ENCODE results near the gene TEP1. TPM values are rescaled to one million over a fixed set of nuclear protein-coding genes. Genes with fewer than 3 reads are reported as not detected.
A peak's percentile ranks its signal among the peaks of the same experiment; 100 is the strongest.

Gene TEP1
- total and polyA plus RNA-seq, 2 of the 13 experiments (the other 11 are each of a cell fraction or from before 2014, with no cell fraction given), result 11.0 to 12.8 TPM

DNA sequence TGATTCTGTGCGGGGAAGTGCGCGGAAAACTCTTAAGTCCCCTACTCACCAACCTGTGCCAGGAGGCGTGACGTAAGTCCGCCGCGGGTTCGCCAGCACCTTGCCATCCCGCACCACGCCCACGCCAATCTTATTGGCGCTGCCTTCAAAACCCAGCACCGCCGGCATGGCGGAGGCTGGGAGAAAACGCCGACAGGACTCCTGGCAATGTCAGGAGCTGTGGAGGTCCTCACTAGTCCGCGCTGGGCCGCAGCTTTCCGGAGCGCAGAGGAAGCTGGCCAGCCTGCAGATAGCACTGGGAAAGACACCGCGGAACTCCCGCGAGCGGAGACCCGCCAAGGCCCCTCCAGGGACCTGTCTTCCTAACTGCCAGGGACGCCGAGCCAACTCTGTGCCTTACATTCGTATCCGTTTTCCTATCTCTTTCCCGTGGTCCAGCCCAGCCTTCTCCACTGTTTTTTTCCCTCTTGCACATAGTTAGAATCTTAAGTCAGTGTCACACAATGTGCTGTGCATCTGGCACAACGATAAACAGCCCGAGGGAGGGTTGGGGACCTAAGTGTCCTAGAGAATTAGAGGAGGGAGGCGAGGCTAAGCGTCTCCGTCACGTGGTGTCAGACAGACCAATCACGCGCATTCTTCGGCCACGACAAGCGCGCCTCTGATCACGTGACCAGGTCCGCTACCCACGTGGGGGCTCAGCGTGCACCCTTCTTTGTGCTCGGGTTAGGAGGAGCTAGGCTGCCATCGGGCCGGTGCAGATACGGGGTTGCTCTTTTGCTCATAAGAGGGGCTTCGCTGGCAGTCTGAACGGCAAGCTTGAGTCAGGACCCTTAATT, 41.4 kb upstream of the TEP1 start, which contains the start of the genes APEX1 and OSGEP (continued):
- TF ChIP-seq SNAPC2 (CRISPR knock-in tag; IDR thresholded peaks at IDR 0.05) (peak; percentile 77; the same call in 1 of the 2 replicates), POLR2G (IDR thresholded peaks at IDR 0.05; ENCODE audit: low read depth, low read length) (peak; percentile 95), ZNF652 (CRISPR knock-in tag; IDR thresholded peaks at IDR 0.05; ENCODE audit: borderline replicate concordance, low read depth) (peak; percentile 51; the same call in 1 of the 2 replicates), NFE2L2 (IDR thresholded peaks at IDR 0.05; ENCODE audit: low read length) (no peak), MTF2 (CRISPR knock-in tag; IDR thresholded peaks at IDR 0.05; ENCODE audit: borderline replicate concordance) (no peak), RELA (CRISPR knock-in tag; IDR thresholded peaks at IDR 0.05) (no peak), MAFF (IDR thresholded peaks at IDR 0.05; ENCODE audit: low read depth, low read length) (no peak), NAIF1 (CRISPR knock-in tag; IDR thresholded peaks at IDR 0.05; ENCODE audit: borderline replicate concordance) (no peak), ZNF598 (CRISPR knock-in tag; IDR thresholded peaks at IDR 0.05; ENCODE audit: borderline replicate concordance) (peak; percentile 93), SRY (CRISPR knock-in tag; IDR thresholded peaks at IDR 0.05) (no peak; the same call in 1 of the 2 replicates), CBX1 (IDR thresholded peaks at IDR 0.05; ENCODE audit: low read depth) (peak; percentile 96)
- TF ChIP-seq, protein P1, sequence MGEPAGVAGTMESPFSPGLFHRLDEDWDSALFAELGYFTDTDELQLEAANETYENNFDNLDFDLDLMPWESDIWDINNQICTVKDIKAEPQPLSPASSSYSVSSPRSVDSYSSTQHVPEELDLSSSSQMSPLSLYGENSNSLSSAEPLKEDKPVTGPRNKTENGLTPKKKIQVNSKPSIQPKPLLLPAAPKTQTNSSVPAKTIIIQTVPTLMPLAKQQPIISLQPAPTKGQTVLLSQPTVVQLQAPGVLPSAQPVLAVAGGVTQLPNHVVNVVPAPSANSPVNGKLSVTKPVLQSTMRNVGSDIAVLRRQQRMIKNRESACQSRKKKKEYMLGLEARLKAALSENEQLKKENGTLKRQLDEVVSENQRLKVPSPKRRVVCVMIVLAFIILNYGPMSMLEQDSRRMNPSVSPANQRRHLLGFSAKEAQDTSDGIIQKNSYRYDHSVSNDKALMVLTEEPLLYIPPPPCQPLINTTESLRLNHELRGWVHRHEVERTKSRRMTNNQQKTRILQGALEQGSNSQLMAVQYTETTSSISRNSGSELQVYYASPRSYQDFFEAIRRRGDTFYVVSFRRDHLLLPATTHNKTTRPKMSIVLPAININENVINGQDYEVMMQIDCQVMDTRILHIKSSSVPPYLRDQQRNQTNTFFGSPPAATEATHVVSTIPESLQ (CRISPR knock-in tag; conservative IDR thresholded peaks at IDR 0.05), result 0 out of 2 replicates have a peak, but pooled peaks have one; percentile 47
- TF ChIP-seq, protein P2, sequence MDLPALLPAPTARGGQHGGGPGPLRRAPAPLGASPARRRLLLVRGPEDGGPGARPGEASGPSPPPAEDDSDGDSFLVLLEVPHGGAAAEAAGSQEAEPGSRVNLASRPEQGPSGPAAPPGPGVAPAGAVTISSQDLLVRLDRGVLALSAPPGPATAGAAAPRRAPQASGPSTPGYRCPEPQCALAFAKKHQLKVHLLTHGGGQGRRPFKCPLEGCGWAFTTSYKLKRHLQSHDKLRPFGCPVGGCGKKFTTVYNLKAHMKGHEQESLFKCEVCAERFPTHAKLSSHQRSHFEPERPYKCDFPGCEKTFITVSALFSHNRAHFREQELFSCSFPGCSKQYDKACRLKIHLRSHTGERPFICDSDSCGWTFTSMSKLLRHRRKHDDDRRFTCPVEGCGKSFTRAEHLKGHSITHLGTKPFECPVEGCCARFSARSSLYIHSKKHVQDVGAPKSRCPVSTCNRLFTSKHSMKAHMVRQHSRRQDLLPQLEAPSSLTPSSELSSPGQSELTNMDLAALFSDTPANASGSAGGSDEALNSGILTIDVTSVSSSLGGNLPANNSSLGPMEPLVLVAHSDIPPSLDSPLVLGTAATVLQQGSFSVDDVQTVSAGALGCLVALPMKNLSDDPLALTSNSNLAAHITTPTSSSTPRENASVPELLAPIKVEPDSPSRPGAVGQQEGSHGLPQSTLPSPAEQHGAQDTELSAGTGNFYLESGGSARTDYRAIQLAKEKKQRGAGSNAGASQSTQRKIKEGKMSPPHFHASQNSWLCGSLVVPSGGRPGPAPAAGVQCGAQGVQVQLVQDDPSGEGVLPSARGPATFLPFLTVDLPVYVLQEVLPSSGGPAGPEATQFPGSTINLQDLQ (CRISPR knock-in tag; IDR thresholded peaks at IDR 0.05), result no peak
- TF ChIP-seq, protein P3, sequence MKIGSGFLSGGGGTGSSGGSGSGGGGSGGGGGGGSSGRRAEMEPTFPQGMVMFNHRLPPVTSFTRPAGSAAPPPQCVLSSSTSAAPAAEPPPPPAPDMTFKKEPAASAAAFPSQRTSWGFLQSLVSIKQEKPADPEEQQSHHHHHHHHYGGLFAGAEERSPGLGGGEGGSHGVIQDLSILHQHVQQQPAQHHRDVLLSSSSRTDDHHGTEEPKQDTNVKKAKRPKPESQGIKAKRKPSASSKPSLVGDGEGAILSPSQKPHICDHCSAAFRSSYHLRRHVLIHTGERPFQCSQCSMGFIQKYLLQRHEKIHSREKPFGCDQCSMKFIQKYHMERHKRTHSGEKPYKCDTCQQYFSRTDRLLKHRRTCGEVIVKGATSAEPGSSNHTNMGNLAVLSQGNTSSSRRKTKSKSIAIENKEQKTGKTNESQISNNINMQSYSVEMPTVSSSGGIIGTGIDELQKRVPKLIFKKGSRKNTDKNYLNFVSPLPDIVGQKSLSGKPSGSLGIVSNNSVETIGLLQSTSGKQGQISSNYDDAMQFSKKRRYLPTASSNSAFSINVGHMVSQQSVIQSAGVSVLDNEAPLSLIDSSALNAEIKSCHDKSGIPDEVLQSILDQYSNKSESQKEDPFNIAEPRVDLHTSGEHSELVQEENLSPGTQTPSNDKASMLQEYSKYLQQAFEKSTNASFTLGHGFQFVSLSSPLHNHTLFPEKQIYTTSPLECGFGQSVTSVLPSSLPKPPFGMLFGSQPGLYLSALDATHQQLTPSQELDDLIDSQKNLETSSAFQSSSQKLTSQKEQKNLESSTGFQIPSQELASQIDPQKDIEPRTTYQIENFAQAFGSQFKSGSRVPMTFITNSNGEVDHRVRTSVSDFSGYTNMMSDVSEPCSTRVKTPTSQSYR (CRISPR knock-in tag; IDR thresholded peaks at IDR 0.05; ENCODE audit: borderline replicate concordance), result peak; percentile 58; the same call in 1 of the 2 replicates
- TF ChIP-seq, protein P4, sequence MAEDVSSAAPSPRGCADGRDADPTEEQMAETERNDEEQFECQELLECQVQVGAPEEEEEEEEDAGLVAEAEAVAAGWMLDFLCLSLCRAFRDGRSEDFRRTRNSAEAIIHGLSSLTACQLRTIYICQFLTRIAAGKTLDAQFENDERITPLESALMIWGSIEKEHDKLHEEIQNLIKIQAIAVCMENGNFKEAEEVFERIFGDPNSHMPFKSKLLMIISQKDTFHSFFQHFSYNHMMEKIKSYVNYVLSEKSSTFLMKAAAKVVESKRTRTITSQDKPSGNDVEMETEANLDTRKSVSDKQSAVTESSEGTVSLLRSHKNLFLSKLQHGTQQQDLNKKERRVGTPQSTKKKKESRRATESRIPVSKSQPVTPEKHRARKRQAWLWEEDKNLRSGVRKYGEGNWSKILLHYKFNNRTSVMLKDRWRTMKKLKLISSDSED (CRISPR knock-in tag; IDR thresholded peaks at IDR 0.05), result no peak
- TF ChIP-seq, protein P5, sequence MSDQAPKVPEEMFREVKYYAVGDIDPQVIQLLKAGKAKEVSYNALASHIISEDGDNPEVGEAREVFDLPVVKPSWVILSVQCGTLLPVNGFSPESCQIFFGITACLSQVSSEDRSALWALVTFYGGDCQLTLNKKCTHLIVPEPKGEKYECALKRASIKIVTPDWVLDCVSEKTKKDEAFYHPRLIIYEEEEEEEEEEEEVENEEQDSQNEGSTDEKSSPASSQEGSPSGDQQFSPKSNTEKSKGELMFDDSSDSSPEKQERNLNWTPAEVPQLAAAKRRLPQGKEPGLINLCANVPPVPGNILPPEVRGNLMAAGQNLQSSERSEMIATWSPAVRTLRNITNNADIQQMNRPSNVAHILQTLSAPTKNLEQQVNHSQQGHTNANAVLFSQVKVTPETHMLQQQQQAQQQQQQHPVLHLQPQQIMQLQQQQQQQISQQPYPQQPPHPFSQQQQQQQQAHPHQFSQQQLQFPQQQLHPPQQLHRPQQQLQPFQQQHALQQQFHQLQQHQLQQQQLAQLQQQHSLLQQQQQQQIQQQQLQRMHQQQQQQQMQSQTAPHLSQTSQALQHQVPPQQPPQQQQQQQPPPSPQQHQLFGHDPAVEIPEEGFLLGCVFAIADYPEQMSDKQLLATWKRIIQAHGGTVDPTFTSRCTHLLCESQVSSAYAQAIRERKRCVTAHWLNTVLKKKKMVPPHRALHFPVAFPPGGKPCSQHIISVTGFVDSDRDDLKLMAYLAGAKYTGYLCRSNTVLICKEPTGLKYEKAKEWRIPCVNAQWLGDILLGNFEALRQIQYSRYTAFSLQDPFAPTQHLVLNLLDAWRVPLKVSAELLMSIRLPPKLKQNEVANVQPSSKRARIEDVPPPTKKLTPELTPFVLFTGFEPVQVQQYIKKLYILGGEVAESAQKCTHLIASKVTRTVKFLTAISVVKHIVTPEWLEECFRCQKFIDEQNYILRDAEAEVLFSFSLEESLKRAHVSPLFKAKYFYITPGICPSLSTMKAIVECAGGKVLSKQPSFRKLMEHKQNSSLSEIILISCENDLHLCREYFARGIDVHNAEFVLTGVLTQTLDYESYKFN (CRISPR knock-in tag; conservative IDR thresholded peaks at IDR 0.05), result peak; percentile 65
